Measurements from ENCODE around the gene SKP1. TPM values are rescaled to one million over a fixed set of nuclear protein-coding genes. Genes with fewer than 3 reads are reported as not detected.

SKP1 gene
- total RNA-seq, 4 donors from 2014 or later = 121 to 219 (median 211) TPM

GRCh38 chr5:134131165-134131564, 45.6 kb downstream of the SKP1 start:
- DNase-seq (ENCODE audit: low spot score) = no peak
- no peak for ATAC-seq (ENCODE audit: low FRiP score)
- no peak for TF ChIP-seq CTCF (IDR thresholded peaks at IDR 0.05)

GRCh38 chr5:134130239-134130945, 46.4 kb downstream of the SKP1 start:
- TF ChIP-seq CTCF (IDR thresholded peaks at IDR 0.05) = no peak
- no peak for ATAC-seq (ENCODE audit: low FRiP score)
- no peak for DNase-seq (ENCODE audit: low spot score)

GRCh38 chr5:134129411-134130238, 47.1 kb downstream of the SKP1 start:
- TF ChIP-seq CTCF (IDR thresholded peaks at IDR 0.05) = no peak
- no peak for DNase-seq (ENCODE audit: low spot score)
- no peak for ATAC-seq (ENCODE audit: low FRiP score)

GRCh38 chr5:134128648-134128995, 48.1 kb downstream of the SKP1 start:
- ATAC-seq (ENCODE audit: low FRiP score) = no peak
- TF ChIP-seq CTCF (IDR thresholded peaks at IDR 0.05) = no peak
- DNase-seq (ENCODE audit: low spot score) = no peak

- DNase-seq (ENCODE audit: low spot score) = no peak
These were observed 48.6 kb downstream of the SKP1 start for GRCh38 chr5:134127988-134128647.

GRCh38 chr5:134127376-134127861, 49.3 kb downstream of the SKP1 start:
- TF ChIP-seq CTCF (IDR thresholded peaks at IDR 0.05) = no peak
- ATAC-seq (ENCODE audit: low FRiP score) = no peak

More at GRCh38 chr5:134127988-134128647, 48.6 kb downstream of the SKP1 start:
- ATAC-seq (ENCODE audit: low FRiP score) = no peak
- no peak for TF ChIP-seq CTCF (IDR thresholded peaks at IDR 0.05)

More at GRCh38 chr5:134127376-134127861, 49.3 kb downstream of the SKP1 start:
- DNase-seq (ENCODE audit: low spot score) = no peak
